ENCODE measurements around the gene SLC26A3.
"Not testable (repeated sequence)": the region's sequence is repeated elsewhere in the genome, so short reads cannot be mapped to it uniquely, and the experiment has no call there.

The SLC26A3 gene

DNA sequence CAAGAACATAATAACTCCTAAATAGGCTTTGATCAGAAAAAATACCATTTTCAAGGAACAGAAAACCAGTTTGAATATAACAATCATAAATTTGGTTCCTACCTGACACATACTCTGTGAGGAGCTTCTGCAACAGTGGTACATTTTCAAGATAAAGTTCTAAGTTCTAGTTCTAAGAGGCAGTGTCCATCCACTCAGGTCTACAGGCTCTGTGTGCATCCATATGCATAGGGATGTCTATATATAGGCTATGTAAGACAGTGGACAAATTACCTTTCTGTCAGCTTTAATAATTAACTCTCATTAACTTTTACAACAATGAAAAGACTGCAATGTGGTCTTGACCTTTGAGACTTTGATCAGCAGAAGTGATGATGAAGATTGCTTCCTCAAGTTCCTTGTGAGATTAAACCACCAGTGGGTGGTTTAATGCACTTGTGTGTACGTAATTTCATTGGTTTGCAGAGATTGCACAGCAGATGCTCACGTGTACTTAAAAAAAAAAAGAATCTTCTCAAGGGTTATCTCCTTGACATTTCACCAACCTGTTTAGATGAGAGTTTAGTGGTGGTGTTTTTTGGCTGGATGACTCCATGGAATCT, at the start of gene SLC26A3:
Gene SLC26A3, minus strand, starts transcription at position 215 of the 602 bp plus-strand sequence. CDS start 8,714 bp downstream, outside the sequence.
- DNase-seq, result no peak

DNA sequence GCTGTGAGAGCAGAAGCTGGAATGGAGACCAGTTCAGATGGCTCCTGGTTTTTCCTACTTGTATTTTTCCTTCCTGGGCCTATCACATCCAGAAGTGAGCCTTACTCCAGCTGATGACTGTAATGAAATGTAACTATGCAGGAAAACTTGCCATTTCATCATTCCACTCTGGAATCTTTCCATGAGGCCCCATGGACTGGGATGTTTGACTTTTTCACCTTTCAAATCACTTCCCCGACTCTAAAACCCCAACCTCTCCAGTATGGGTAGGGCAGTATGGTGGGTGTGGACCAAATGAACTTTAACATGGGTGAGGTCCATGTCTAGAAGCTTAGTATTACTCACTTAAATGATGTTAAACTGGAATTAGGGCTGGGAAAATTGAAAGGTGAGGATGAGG, 47.6 kb upstream of the SLC26A3 start:
- no peak for DNase-seq

DNA sequence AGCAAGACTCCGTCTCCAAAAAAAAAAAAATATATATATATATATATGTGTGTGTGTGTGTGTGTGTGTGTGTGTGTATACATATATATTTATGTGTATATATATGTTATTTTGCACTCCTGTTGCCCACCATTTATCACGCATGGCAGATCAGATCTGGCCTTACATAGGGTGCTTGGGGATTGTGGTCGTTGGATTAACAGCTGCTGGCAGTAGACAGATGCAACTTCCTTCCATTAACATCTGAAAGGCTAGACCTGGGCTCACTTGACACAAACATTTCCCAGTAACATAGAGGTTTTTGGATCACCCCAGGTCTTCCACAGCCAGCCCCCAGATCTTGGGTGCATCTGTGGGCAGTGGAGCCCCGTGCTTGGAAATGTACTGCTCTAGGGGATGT, 47.2 kb upstream of the SLC26A3 start:
- no peak for DNase-seq

DNA sequence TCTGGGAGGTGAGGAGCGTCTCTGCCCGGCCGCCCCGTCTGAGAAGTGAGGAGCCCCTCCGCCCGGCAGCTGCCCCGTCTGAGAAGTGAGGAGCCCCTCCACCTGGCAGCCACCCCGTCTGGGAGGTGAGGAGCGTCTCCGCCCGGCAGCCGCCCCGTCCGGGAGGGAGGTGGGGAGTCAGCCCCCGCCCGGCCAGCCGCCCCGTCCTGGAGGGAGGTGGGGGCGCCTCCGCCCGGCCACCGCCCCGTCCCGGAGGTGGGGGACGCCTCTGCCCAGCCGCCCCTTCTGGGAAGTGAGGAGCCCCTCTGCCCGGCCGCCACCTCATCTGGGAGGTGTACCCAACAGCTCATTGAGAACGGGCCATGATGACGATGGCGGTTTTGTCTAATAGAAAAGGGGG, 45.2 kb upstream of the SLC26A3 start:
- not testable (repeated sequence) for DNase-seq

DNA sequence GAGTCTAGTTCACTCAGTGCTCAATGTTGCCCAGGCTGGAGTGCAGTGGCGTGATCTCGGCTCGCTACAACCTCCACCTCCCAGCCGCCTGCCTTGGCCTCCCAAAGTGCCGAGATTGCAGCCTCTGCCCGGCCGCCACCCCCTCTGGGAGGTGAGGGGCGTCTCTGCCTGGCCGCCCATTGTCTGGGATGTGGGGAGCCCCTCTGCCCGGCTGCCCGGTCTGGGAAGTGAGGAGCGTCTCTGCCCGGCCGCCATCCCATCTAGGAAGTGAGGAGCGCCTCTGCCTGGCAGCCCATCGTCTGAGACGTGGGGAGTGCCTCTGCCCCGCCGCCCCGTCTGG, 44.8 kb upstream of the SLC26A3 start:
- DNase-seq, result not testable (repeated sequence)

DNA sequence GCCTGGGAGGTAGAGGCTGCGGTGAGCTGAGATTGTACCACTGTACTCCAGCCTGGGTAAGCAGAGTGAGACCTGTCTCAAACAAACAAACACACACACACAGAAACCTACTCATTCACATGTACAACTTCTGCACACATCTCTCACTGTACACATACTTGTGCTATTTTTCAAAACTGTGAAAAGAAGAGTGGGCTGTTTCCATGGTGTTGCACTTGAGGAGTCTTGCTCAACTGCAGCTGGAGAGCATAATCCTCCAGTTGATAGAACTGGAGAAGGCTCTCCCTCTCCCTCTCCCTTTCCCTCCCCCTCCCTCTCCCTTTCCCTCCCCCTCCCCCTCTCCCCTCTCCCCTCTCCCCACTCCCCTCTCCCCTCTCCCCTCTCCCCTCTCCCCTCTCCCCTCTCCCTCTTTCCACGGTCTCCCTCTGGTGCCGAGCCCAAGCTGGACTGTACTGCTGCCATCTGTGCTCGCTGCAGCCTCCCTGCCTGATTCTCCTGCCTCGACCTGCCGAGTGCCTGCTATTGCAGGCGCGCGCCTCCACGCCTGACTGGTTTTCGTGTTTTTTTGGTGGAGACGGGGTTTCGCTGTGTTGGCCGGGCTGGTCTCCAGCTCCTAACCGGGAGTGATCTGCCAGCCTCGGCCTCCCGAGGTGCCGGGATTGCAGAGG, 44.3 kb upstream of the SLC26A3 start:
- DNase-seq, result no peak

DNA sequence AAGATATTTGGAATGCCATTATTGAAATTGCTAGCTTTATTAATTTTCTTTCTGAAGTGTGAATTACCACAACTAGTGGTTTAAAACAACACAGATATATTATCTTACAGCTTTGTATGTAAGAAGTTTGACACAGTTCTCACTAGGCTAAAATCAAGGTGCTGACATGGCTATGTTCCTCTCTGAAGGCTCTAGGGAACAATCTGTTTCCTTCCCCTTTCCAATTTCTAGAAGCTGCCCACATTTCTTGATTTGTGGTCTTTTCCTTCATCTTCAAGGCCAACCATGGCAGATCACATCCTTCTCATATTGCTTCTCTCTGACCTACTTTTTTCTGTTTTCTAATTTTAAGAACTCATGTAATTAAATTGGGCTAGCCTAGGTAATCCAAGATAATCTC, 43.3 kb upstream of the SLC26A3 start:
- no peak for DNase-seq

DNA sequence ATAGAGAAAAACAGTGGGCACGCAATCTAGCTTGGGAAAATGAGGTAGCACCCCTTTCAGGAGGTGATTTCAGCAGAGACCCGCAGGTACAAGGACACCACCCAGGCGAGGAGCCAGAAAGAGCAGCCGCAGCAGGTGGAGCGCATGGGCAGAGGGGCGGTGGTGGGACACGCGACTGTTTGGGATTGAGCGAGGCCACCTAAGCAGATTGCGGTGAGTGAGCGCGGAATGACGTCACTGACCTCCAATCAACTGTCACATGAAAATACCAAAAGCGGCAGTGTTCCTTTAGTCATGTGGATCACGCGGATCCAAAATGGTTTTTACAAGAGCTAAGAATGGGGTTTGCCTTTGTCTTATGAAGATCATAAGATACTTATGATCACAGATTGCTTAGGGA, 40.2 kb upstream of the SLC26A3 start:
- DNase-seq, result no peak

DNA sequence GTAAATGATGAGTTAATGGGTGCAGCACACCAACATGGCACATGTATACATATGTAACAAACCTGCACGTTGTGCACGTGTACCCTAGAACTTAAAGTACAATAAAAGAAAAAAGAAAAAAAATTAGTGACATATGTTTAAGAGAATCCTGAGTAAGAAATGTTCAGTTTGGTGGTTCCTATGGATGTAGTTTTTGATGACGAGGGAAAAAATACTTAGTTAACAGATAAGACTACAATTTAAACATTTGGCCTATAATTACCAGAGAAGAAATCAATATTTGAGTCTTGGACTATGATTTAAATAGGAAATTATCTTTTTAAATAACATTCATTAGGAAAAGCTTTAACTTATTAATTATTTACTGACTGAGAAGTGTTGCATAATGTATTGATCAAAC, 39.2 kb upstream of the SLC26A3 start:
- DNase-seq, result no peak

DNA sequence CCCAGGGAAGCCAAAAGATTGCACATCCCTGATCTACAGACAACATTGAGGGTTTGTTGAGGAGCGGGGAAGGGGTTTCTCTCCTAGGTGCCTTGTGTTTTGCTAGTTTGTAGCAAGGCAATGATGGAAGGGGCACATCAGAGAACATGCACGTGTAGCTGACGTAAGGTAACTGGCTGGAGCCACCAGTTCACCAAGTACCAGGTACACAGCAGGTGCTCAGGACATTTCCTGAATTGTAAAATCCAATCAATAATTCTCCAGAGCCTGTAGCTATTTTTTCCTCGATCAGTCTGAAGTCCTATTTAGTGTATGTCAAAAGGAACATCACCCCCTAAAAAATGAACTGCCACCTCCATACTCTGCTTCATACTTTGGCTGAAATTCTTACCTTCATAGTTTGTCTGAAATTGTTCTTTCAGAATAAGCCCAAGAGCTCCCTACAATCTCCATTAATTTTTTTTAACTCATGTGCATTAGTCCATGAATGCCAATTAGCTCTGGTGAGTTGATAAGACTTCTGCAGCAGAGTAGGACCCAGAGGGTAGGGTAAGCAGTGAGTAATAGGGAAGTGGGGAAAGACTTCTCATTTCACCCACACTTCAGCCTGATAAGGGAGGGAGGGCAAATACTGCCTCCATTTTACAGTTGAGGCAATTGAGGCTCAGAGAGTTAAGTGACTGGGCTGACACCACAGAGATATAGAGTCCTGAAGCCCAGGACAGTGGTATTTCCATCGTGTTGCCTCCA, 36.0 kb upstream of the SLC26A3 start:
- DNase-seq, result no peak

DNA sequence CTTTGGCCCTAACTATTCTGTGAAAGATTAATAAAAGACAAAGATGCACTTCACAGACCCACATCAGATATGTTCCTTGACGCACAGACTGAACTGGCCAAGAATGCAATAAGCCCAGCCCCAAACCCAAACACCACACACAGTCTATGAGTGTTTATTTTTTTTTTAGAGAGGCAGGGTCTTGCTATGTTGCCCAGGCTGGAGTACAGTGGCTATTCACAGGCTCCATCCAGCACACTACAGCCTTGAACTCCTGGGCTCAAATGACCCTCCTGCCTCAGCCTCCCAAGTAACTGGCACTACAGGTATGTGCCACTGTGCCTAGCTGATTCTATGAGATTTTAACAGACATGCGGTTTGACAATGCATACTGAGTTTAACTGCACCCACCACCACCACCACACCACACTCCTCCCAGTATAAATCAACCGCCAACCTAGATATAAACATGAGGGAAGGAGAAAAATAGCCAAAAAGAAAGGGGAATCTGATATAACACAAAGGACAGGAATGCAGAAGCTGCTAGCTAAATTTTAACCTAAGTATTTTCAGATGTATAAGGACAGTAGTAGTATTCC, 35.1 kb upstream of the SLC26A3 start:
- no peak for DNase-seq

DNA sequence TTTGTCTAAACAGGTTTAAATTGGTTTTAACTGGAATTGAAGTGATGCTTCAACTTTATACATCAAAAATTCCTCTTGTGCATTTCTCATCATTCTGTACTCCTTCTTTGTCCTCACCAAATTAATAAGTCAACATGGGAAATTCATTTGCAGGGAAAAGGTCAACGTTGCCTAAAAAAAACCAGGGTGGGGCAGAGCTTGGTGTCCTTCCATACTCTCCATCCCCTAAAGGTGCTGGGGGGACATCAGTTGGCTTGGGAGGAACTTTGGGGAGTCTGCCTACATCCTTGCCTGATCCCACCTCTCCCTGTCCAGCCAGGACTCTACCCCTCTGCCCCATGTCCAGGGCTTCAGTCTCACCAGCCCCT, 34.1 kb upstream of the SLC26A3 start:
- DNase-seq, result no peak

DNA sequence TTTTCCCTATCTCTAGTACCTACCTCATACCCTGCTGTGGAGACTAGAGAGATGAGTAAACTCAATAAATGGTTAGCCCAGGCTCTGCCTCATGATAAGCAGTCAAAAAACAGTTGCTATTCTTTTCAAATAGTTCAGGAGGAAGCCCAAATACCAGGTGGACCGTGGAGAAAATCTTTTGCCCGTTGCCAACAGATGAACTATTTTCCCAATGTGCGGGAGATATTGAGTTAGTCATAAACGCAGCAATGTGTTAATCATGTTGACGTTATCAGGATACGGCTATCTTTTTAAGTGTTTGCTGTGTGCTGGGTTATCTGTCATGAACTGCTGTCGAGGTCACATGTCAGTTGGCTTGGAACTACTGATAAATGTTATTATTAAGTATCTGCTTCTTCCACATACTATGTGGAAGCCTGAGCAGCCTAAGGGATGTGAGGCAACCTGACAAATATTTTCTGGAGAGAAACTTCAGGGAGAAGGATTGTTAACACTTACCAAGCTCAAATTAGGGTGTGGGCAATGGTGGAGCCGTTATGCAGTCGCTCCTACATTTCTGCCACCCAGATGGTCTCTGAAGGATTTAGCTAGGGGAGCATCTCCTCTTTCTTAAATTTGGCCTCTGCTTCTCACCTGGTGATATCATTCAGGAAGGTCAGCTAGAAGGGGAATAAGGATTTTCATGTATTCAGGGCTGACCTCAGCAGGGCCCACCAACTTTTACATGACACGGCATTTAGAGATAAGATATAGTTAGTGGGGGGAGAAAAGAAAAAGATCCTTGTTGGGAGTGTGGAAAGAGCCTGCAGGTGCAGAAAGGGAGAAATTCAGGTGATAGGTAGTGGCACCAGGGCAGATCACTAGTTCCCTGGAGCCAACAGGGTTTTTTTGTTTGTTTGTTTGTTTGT, 33.5 kb upstream of the SLC26A3 start:
- DNase-seq, result no peak

DNA sequence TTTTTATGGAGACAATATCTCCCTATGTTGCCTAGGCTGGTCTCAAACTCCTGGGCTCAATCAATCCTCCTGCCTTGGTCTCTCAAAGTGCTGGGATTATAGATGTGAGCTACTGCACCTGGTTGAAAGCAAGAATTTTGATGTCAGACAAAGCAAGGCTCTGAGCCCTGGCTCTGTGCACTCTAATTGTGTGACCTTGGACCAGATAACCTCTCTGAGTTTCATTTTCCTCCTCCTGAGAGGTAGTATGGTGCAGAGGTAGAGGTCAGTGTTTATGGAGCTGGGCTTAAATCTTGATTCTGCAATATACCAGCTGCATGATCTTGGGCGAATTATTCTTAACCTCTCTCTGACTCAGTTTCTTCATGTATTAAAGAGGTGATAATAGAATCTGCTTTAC, 31.4 kb upstream of the SLC26A3 start:
- no peak for DNase-seq

DNA sequence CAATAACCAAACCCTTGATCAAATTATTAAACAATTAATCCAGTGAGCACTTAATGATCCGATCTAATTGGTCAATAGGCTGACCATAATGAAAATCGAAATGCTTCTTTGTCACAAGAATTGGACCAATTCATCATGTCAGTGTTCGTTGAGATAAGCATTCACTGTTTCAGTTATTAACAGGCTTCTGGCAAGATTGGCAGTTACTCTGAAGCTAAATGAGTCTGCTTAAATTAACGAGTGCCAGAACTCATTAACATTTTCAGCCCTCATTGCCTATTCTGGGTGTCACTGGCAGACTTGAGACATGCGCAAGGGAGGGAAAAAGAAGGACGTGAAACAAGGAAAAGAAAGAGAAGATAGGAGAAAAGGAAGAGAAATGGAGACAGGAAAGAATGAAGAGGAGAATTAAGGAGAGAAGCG, 30.7 kb upstream of the SLC26A3 start:
- DNase-seq, result no peak

DNA sequence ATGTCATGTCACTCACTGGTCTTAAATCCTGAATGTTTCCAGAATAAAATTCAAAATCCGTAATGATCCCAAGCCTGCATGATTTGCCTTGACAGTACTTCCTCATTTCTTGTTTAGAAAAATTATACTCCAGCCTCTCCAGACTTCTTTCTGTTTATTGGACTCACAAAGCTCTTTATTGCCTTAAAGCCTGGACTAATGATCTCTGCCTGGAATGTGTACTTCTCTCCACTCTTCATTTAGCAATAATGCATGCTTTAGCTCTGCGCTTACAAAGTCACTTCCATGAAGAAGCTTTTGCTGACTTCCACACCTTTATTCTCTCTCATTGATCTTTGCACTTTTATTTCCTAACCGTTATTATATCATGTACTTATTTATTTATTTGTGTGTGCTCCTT, 27.4 kb upstream of the SLC26A3 start:
- DNase-seq, result no peak

DNA sequence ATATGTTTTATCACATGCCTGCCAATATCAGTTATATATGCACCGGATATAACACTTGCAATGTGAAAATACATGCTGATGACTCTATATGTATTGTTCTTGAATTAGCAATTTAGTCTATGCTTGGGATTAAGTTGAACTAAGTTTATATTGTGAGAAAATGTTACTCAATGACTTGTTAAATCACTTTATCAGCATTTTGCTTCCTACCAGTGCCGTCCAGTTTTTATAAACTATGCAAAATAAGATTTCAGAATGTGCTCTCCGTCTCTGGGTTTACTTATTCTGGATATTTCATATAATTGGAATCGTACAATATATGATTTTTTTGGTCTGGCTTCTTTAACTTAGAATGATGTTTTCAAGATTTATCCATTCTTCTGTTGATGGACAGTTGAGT, 25.5 kb upstream of the SLC26A3 start:
- no peak for DNase-seq

DNA sequence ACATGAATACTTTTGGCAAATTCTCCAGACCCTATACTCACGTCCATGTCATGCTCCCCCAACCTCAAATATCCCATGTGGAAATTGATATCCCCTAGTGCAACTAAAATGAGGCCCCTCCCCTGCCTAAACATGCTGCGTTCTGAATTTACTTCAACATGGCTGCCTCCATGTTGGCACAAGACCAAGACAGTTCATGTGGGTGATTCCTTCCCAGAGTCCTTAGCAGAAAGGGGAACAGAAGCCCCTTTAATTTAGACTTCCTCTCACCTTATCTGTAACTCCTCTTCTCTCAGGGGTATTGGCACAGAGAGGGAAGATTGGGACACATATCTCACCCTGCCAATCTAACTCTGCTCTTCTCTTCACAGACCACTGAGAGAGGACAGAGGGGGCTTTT, 24.5 kb upstream of the SLC26A3 start:
- no peak for DNase-seq

DNA sequence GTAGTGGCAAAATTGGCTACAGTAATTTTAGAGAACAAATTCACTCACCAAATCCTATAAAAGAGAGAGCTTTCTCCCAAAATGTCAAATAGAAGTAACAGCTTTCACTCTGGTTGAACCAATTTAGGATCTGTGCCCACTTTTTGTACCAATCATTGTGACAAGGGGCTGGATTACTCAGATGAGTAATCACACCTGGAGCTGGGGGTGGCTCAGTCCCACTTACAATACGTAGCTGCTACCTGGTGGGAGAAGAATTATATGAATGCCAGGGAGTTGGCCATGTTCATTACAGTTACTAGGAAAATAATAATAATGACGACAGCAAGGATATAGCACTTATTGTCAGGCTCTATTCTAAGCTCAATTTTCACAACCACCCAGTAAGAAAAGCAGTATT, 23.4 kb upstream of the SLC26A3 start:
- no peak for DNase-seq

DNA sequence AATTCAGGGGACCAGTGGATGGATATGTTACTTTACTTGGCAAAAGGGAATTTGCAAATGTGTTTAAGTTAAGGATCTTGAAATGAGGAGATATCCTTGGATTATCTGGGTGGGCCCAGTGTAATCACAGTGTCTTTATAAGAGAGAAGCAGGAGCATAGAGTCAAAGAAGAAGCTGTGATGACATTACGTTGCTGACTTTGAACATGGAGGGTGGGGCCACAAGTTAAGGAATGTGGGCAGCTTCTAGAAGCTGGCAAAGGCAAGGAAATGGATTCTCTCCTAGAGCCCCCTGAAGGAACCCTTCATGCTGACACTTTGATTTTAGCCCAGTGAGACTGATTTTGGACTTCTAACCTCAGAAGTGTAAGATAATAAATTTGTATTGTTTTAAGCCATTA, 21.8 kb upstream of the SLC26A3 start:
- DNase-seq, result no peak

DNA sequence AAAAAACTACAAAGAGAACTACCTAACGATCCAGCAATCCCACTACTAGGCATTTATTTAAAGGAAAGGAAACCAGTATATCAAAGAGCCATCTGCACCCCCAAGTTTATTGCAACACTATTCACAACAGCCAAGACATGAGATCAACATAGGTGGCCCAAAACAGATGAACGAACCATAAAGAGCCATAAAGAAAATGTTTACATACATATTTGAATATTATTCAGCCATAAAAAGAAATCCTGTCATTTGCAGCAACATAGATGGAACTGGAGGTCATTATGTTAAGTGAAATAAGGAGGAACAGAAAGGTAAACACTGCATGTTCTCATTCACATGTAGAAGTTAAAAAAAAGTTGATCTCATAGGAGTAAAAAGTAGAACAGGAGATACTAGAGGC, 15.6 kb upstream of the SLC26A3 start:
- DNase-seq, result no peak

Measured in anterior cingulate cortex (tissue), 58 donors.